ENCODE data around the gene PLA2G2A. TPM values are rescaled to one million over a fixed set of nuclear protein-coding genes. Genes with fewer than 3 reads are reported as not detected.

PLA2G2A gene
- total and polyA plus RNA-seq, 10 of the 15 experiments (the other 5 are each of a cell fraction or from before 2014, with no cell fraction given) = 0.36 TPM; not detected in 9

DNA sequence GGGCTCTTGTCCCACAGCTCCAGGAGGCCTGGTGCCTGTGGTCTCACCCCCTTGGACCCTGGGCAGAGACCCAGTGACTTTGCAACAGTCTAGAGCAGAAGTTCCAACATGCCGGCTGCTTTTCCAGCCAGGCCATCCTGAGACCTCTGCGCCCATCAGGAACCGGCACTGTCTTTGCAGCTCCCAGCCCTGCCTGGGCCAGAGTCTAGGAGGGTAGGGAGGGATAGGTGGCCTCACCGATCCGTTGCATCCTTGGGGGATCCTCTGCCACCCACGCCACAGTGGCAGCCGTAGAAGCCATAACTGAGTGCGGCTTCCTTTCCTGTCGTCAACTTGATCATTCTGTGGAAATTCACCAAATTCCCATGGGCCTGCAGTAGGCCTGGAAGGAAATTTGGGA lies 1.3 kb downstream of the PLA2G2A start (continued):
- TF ChIP-seq, protein P1, sequence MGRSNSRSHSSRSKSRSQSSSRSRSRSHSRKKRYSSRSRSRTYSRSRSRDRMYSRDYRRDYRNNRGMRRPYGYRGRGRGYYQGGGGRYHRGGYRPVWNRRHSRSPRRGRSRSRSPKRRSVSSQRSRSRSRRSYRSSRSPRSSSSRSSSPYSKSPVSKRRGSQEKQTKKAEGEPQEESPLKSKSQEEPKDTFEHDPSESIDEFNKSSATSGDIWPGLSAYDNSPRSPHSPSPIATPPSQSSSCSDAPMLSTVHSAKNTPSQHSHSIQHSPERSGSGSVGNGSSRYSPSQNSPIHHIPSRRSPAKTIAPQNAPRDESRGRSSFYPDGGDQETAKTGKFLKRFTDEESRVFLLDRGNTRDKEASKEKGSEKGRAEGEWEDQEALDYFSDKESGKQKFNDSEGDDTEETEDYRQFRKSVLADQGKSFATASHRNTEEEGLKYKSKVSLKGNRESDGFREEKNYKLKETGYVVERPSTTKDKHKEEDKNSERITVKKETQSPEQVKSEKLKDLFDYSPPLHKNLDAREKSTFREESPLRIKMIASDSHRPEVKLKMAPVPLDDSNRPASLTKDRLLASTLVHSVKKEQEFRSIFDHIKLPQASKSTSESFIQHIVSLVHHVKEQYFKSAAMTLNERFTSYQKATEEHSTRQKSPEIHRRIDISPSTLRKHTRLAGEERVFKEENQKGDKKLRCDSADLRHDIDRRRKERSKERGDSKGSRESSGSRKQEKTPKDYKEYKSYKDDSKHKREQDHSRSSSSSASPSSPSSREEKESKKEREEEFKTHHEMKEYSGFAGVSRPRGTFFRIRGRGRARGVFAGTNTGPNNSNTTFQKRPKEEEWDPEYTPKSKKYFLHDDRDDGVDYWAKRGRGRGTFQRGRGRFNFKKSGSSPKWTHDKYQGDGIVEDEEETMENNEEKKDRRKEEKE (IDR thresholded peaks at IDR 0.05) = no peak
- TF ChIP-seq IRF3 (IDR thresholded peaks at IDR 0.05) (no peak), LARP7 (IDR thresholded peaks at IDR 0.05) (no peak)
- TF ChIP-seq, protein P2, sequence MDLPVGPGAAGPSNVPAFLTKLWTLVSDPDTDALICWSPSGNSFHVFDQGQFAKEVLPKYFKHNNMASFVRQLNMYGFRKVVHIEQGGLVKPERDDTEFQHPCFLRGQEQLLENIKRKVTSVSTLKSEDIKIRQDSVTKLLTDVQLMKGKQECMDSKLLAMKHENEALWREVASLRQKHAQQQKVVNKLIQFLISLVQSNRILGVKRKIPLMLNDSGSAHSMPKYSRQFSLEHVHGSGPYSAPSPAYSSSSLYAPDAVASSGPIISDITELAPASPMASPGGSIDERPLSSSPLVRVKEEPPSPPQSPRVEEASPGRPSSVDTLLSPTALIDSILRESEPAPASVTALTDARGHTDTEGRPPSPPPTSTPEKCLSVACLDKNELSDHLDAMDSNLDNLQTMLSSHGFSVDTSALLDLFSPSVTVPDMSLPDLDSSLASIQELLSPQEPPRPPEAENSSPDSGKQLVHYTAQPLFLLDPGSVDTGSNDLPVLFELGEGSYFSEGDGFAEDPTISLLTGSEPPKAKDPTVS (IDR thresholded peaks at IDR 0.05; ENCODE audit: low read depth, low read length) = no peak

GRCh38 chr1:19976317-19977003 lies 3.0 kb downstream of the PLA2G2A start:
- H4K20me1 ChIP-seq (ENCODE audit: control insufficient read depth, insufficient read depth) = no peaks in the 10 kb centered on the region
- no peak overlapping the region for H3K4me3 ChIP-seq
- DNase-seq (ENCODE audit: low read depth, low spot score) (no peak), FAIRE-seq (no peak), ATAC-seq (no peak)
- ChIA-PET POLR2A (no interaction called here), RAD21 (ENCODE audit: unreplicated experiment) (interaction anchor here (1.1 kb wide), 1 partner anchor 175 kb away, joined by 3 read pairs; no protein-coding TSS in a partner anchor), CTCF (interaction anchor here (0.6 to 1.0 kb wide), 3 partner anchors 8 to 185 kb away, joined by 3 read pairs; no protein-coding TSS in a partner anchor), SMC1A (ENCODE audit: uncharacterized antibody, unreplicated experiment) (interaction anchor here (1.3 kb wide), 1 partner anchor 101 kb away, joined by 4 read pairs; no protein-coding TSS in a partner anchor)
- H3K79me2 ChIP-seq (ENCODE audit: control insufficient read depth, insufficient read depth, low read length) = no peaks in the 10 kb centered on the region
- H3K9me3 ChIP-seq (replicated peaks; ENCODE audit: control insufficient read depth, insufficient read depth, low read length) = no peaks in the 10 kb centered on the region
- 14% methylated on average over 7 of the region's 7 CpGs for WGBS (ENCODE audit: insufficient coverage, insufficient replicate concordance, low lambda C conversion rate, missing lambda C conversion rate)
- H3K27ac ChIP-seq (ENCODE audit: control insufficient read depth, insufficient read depth) = no peak overlapping the region
- H3K9ac ChIP-seq (ENCODE audit: control insufficient read depth, insufficient read depth, low read length) = no peak overlapping the region
- H2AFZ ChIP-seq (ENCODE audit: control insufficient read depth, low read depth, low read length) = no peak overlapping the region
- BruUV-seq (replicated peaks) = no TSS peak
- H3K36me3 ChIP-seq (ENCODE audit: control insufficient read depth in 2 of 2, insufficient read depth in 2 of 2, low read length in 1 of 2) = no peaks in the 10 kb centered on the region
- H3K4me1 ChIP-seq (ENCODE audit: control insufficient read depth, insufficient read depth, low read length) = no peaks in the 10 kb centered on the region
- no peaks in the 10 kb centered on the region; a peak in 1 of 4 replicates for H3K27me3 ChIP-seq (replicated peaks in 1 of 2; ENCODE audit: control insufficient read depth in 2 of 2, insufficient read depth in 2 of 2, low read length in 1 of 2)
- no peak overlapping the region for H3K4me2 ChIP-seq (ENCODE audit: control insufficient read depth, insufficient read depth)
- intact Hi-C loops (cut with micrococcal nuclease; ENCODE audit: unreplicated experiment) (loop anchor here (10.0 kb wide), 1 partner anchor 218 kb away; no protein-coding TSS in a partner anchor), in situ Hi-C loops (cut with MboI) (no loop called here)
- TF ChIP-seq, protein P3, sequence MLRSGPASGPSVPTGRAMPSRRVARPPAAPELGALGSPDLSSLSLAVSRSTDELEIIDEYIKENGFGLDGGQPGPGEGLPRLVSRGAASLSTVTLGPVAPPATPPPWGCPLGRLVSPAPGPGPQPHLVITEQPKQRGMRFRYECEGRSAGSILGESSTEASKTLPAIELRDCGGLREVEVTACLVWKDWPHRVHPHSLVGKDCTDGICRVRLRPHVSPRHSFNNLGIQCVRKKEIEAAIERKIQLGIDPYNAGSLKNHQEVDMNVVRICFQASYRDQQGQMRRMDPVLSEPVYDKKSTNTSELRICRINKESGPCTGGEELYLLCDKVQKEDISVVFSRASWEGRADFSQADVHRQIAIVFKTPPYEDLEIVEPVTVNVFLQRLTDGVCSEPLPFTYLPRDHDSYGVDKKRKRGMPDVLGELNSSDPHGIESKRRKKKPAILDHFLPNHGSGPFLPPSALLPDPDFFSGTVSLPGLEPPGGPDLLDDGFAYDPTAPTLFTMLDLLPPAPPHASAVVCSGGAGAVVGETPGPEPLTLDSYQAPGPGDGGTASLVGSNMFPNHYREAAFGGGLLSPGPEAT (IDR thresholded peaks at IDR 0.05; ENCODE audit: low read depth) = no peak
- no peak for TF ChIP-seq IRF5 (IDR thresholded peaks at IDR 0.05; ENCODE audit: borderline replicate concordance)
- no peak for TF ChIP-seq ZBTB11 (CRISPR knock-in tag; IDR thresholded peaks at IDR 0.05)
- TF ChIP-seq ZNF384 (IDR thresholded peaks at IDR 0.05; ENCODE audit: borderline replicate concordance, low read depth, low read length) = no peak

Measured in GM12878 (cell line).